RCC 7860 (cell line): ENCODE data around the gene ADAM12.

ENCODE experiments used
- DNase-seq: peaks from one replicate; pipeline ENCODE4 v3.0.0-alpha.2; 2015; ENCODE audit warnings: low spot score
- FAIRE-seq: peaks from 2 replicates; lab custom pipeline; 2012; peaks lifted over from hg19 to GRCh38; lab: Jason Lieb, UNC

ADAM12 gene

GRCh38 chr10:126127481-126128029 is 260.7 kb downstream of the ADAM12 start:
- FAIRE-seq: no peak
- DNase-seq: no peak

GRCh38 chr10:126126866-126127265 is 261.4 kb downstream of the ADAM12 start:
- no peak for FAIRE-seq
- no peak for DNase-seq

GRCh38 chr10:126126023-126126422 is 262.3 kb downstream of the ADAM12 start:
- DNase-seq: no peak
- no peak for FAIRE-seq

GRCh38 chr10:126124668-126125349 is 263.5 kb downstream of the ADAM12 start:
- FAIRE-seq (no peak), DNase-seq (no peak)

GRCh38 chr10:126124046-126124445 is 264.2 kb downstream of the ADAM12 start:
- DNase-seq: no peak
- no peak for FAIRE-seq

- FAIRE-seq (no peak), DNase-seq (no peak)
These were observed 264.8 kb downstream of the ADAM12 start for GRCh38 chr10:126123466-126123865.

GRCh38 chr10:126122881-126123280 is 265.4 kb downstream of the ADAM12 start:
- no peak for DNase-seq
- FAIRE-seq: no peak

- no peak for DNase-seq
These were observed 268.7 kb downstream of the ADAM12 start for GRCh38 chr10:126119599-126119998.

GRCh38 chr10:126118476-126118875 is 269.8 kb downstream of the ADAM12 start:
- DNase-seq (no peak), FAIRE-seq (no peak)

More at GRCh38 chr10:126119599-126119998, 268.7 kb downstream of the ADAM12 start:
- no peak for FAIRE-seq

- no peak for DNase-seq
- no peak for FAIRE-seq
These were observed 271.1 kb downstream of the ADAM12 start for GRCh38 chr10:126117196-126117595.

GRCh38 chr10:126115886-126116285 is 272.4 kb downstream of the ADAM12 start:
- DNase-seq (no peak), FAIRE-seq (no peak)

GRCh38 chr10:126114884-126115555 is 273.3 kb downstream of the ADAM12 start:
- FAIRE-seq (no peak), DNase-seq (no peak)

GRCh38 chr10:126111516-126111915 is 276.8 kb downstream of the ADAM12 start:
- no peak for FAIRE-seq
- no peak for DNase-seq

GRCh38 chr10:126110489-126111180 is 277.6 kb downstream of the ADAM12 start:
- DNase-seq (no peak), FAIRE-seq (peak; percentile 70)

GRCh38 chr10:126109893-126110292 is 278.4 kb downstream of the ADAM12 start:
- no peak for FAIRE-seq

GRCh38 chr10:126108693-126109092 is 279.6 kb downstream of the ADAM12 start:
- FAIRE-seq (no peak), DNase-seq (no peak)

More at GRCh38 chr10:126109893-126110292, 278.4 kb downstream of the ADAM12 start:
- no peak for DNase-seq

GRCh38 chr10:126104767-126105166 is 283.5 kb downstream of the ADAM12 start:
- DNase-seq (no peak), FAIRE-seq (no peak)

GRCh38 chr10:126102636-126103035 is 285.6 kb downstream of the ADAM12 start:
- DNase-seq (no peak), FAIRE-seq (no peak)

GRCh38 chr10:126101736-126102135 is 286.5 kb downstream of the ADAM12 start:
- DNase-seq (no peak), FAIRE-seq (no peak)

GRCh38 chr10:126101325-126101724 is 287.0 kb downstream of the ADAM12 start:
- FAIRE-seq: no peak
- DNase-seq: no peak

GRCh38 chr10:126099366-126099765 is 288.9 kb downstream of the ADAM12 start:
- FAIRE-seq (no peak), DNase-seq (no peak)

- FAIRE-seq: no peak
- no peak for DNase-seq
These were observed 290.1 kb downstream of the ADAM12 start for GRCh38 chr10:126098226-126098581.
